ENCODE results near the gene CYREN.

DNA sequence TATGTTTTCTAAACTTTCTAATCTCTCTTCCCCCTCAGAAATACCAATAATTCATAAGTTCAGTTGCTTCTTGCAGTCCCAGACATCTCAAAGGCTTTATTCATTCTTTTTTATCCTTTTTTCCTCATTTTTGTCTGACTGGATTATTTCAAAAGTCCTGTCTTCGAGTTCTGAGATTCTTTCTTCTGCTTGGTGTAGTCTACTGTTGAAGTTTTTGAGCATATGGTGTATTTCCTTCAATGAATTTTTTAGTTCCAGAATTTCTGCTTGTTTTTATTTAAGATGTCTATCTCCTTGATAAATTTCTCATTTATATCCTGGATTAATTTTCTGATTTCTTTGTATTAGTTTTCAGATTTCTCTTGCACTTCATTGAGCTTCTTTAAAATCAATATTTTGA is 14.2 kb downstream of the CYREN start:
- TF ChIP-seq, protein P1, sequence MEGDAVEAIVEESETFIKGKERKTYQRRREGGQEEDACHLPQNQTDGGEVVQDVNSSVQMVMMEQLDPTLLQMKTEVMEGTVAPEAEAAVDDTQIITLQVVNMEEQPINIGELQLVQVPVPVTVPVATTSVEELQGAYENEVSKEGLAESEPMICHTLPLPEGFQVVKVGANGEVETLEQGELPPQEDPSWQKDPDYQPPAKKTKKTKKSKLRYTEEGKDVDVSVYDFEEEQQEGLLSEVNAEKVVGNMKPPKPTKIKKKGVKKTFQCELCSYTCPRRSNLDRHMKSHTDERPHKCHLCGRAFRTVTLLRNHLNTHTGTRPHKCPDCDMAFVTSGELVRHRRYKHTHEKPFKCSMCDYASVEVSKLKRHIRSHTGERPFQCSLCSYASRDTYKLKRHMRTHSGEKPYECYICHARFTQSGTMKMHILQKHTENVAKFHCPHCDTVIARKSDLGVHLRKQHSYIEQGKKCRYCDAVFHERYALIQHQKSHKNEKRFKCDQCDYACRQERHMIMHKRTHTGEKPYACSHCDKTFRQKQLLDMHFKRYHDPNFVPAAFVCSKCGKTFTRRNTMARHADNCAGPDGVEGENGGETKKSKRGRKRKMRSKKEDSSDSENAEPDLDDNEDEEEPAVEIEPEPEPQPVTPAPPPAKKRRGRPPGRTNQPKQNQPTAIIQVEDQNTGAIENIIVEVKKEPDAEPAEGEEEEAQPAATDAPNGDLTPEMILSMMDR (IDR thresholded peaks at IDR 0.05; ENCODE audit: low read depth, low read length, poor library complexity, severe bottlenecking) = no peak
- TF ChIP-seq EZH2phosphoT487 (IDR thresholded peaks at IDR 0.05; ENCODE audit: borderline replicate concordance, low read length) = no peak
